Activated T-cell treated with anti-CD3 and anti-CD28 coated beads for 1 hour (primary cell): ENCODE measurements around the gene PDE4D.

Experiments used
- DNase-seq: peaks from one replicate; pipeline ENCODE4 v3.0.0-alpha.2; 2020; ENCODE audit warnings: low read depth

Gene PDE4D

DNA sequence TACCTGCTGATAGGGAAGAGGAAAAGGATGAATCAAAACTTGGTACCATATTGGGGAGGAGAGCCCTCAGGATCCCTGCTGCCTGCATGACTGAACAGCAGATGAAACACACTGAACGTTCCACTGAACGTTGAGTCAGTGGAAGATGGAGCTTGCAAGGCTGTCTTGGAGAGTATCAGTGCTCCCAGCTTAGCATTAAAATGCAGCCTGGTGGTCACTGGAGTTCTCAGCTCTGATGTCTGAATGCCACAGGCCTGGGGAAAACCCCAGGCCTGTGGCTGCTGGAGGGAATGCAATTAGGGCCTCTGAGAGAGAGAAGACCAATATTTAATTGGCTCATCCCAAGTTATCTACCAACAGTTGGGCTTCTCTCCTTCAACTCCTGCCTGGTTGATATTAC is 54.5 kb downstream of the PDE4D start:
- no peak for DNase-seq

DNA sequence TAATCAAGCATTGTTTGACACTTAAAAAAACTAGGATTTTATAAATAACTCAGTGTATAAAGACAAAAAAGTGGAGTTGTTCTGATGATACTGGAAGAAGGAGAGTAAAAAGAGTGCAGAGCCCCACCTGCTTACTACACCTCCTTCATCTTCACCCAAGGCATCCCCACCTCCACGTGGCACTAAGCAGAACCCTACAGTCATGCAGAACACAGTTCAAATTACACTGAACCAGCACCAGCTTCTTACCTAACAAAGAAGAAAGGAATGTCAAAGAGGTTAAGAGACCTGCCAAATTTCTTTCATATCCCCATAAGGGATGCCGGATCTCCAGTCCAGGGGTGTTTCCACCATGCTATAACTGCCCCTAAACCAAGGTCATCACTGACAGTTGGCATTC is 55.5 kb downstream of the PDE4D start:
- DNase-seq: no peak

DNA sequence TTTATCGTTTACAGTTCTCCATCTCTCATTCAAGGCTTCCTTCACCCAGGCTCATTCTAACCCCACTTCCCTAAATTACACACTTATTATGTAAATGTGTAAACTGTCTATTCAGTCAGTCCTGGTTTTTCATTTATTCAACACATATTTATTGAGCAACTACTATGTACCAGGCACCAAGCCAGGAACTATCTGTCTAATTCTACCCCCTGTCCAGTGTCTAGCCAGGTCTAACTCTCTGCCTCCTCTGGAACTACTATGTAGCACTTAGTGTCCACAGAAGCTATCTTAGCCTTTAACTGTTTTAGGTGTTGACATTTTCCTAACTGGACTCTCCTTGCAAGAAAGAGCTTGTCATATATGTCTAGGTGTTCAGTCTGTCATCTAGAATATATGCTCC is 56.5 kb downstream of the PDE4D start:
- no peak for DNase-seq

DNA sequence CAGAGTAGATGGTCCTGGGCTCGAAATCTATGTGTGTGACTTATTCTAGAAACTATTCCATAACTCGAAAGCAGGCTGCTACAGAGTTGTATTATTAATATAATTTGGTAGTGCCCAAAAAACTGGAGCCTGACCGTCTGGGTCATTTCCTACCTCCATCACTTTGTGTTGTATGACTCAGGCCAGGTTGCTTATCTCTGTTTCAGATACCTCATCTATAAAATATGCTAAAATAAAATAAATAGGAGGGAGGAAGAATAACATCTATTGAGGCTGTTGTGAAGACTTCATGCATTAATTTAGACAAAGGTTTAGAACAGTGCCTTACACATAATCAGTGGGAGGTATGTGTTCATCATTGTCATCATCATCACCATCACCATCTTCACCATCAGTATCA is 57.7 kb downstream of the PDE4D start:
- DNase-seq: no peak

DNA sequence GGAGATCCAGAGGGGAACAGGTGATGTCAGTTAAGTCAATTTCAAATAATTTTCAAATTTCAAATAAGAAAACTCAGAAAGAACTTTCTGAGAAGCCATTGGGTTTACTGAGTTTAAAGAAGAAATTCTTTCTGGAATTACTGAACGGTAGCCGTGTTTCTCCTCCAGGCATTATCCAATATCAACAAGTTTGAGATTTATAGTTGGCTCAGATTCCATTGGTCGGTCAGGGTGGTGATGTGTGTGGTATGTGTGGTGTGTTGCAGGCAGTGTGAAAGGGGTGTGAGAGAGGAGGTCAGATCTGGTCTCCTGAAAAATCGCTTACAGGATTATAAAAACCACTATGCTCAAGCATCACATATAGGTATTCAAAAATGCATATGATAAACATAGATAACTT is 60.1 kb downstream of the PDE4D start:
- no peak for DNase-seq

DNA sequence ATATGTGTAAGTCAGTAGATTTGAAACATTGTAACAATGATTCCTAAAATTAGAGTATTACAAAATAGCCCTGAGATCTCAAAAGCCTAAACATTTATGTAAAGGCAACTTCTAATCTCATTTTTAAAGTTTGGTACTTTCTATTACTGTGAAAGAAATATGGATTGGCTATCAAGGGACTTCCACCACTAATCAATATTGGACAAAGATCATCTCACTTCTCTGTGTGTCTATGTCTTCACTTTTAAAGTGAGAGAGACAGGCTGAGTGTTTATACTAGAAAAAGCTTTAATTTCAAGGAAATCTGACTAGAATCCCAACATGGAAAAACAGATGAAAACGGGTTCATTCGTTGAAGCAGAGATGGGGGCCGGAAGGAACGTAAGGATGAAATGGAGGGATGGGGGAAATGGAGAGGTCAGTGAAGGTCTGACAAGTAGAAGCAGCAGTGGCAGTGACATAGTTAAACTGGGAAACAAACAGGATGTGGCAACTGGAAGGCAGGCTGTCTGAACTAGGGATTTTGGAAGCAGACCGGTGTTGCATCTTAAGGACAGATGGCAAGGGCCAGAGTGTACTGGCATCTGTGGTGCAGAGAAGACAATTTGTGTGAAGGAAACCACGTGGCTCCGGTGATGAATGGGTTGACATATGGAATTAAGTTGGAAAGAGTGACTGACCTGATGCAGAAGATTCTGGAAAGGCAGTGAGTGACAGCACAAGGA is 60.8 kb downstream of the PDE4D start:
- no peak for DNase-seq

DNA sequence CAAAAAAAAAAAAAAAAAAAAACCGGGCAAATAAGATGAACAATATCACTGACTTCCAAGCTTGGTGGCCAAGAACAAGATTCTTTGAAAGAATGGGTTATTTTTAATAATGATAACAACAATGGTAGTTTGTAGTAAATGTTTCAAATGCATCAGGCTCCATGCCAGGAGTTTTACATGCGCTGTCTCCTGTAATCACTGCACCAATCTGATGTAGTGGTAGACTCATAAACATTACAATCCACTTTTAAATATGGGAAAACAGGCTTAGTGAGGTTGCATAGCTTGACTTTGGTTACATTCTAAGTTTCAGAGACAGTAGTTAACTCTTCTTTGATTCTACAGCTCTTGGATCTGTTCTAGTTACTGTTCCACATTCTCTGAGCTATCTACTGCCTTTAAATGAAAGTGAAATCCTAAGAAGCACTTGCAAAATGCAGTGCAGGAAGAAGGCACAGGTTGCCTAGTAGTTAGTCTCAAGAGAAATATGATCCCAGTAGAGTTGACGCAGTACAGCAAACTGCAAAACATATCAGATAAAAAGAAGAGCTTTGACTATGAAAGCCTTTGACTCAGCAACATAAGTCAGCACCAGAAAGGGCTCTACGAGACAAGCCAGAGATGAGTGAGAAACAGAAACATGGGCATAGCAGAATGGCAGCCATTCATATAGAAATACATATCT is 62.1 kb downstream of the PDE4D start:
- no peak for DNase-seq

DNA sequence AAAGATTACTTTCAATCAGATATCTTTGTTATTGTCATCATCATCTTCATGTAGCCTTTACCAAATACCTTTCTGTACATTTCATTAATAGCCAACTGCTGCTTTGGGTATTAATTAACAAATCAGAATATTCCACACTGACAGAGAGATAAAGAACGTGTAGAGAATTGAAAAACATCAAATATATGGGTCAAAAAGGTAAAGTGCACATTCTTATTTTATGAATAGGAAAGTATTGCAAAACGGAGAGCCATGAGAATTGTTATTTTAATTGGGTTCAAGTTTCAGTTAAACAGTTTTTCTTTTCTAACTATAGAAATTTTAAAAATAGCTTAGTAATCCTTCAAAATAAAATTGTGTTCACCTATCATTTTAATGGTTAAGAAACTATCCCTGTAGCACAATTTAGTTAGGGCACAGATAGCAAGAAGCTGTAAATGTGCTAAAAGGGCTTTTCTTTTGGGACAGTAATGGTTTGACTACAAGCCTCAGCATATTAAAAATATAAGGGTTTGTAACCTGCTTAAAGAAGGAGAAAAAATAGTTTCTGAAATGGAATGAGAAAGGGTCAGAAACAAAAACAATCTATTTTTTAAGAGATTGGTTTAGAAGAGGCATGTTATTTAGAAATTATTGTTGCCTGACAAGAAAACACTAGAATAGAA is 62.9 kb downstream of the PDE4D start:
- DNase-seq: no peak

DNA sequence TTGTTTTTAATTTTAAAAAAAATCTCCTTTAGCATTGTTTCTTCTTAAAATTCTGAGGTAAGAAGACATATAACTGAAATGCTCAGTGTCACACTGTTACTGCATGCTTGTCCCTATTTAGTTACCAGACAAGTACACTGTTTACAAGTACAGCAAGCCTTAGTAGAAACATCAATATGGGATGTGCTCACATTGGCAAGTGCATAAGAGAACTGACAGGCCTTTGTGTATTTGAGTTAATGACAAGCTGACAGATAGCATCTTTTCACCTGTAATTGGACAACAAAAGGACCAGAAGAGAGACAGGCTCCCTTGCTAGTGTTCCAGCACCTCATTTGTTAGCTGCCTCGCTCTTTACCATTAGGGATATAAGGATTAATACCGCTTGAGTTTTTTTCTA is 63.6 kb downstream of the PDE4D start:
- DNase-seq: no peak

DNA sequence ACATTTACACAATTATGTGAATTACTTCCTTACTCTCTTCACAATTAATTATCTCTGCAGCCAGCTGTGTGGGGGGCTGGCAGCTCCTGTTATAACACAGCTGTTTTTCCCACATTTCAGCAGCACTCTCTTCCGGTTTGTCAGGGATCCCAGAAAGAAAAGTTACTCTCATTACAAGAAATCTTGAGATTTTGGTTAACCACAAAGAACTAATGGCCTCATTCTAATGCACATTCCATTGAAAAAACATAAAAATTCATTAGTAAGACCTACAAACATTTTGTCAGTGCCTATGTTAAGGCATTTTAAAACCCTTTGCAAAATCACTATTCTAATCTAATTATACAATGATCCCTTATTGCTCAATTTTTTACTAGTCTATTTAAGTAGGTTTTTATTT is 64.1 kb downstream of the PDE4D start:
- no peak for DNase-seq

DNA sequence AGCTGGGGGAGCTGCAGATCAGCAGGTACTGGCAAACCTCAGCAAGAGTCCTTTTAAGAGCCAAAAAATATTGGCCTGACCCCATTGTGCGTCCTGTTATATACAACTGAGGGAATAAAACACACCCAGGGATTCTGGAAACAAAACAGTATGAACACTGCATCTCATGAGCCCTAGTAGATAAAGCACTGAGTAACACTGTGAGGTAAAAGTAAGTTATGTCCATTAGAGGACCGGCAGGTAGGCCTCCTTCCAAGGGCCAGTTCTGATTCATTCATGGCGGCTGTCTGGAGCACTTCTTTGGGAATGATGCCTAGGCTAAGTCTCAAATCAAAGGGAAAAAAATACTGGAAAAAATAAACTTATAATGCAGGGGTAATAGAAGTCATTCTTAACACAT is 64.9 kb downstream of the PDE4D start:
- DNase-seq: no peak

DNA sequence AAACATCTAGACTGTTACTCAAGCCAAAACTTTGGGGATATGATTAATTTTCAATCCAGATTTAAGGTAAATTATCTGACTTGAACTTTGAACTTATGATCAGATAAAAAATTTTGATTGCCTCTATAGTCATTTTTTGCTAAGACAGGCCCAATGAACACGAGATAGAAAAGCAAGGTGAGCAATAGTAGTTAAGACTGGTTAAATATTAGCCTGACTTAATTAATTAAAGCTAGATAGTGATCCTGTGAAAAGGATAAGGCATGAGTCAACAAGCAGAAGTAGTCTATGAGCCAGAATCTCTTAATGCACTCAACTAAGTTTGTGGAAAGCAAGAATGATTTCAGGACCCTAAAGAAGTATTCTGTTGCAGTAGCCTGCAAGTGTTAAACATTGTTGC is 66.5 kb downstream of the PDE4D start:
- DNase-seq: no peak

DNA sequence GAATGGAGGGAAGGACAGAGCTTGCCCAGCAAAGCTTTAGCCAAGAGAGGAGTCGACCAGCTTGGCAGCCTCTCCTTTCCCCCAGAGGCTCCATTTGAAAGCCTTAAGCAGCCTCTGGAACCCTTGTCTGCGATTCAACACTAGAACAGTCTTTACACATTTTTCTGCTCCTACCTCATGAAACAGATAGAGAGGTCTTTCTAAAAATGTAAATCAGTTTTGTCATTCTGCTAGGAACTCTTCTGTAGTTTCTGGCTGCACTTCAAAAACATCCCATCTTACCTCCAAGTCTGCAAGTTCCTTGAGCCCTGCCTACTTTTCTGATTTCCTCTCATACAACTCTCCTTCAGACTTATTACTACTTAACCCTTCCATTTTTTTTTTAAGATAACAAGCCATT is 70.1 kb downstream of the PDE4D start:
- no peak for DNase-seq

DNA sequence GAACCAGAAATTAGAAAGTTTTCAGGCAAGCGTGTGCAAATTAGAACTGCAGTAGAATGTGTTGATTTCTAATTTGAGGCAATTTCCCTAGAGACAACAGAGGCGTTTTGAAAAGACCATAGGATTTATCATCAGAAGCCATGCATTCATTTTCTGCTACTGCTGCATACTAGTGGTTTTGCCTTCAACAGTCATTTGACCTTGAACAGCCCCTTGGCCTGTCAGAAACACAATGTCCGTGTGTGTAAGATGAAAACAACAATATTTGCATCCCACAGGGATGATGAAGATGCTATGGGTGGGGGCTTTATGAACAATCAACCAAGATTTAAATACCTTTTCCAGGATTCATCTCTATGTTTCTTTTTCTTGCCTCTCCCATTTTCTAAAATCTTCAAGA is 73.7 kb downstream of the PDE4D start:
- no peak for DNase-seq

DNA sequence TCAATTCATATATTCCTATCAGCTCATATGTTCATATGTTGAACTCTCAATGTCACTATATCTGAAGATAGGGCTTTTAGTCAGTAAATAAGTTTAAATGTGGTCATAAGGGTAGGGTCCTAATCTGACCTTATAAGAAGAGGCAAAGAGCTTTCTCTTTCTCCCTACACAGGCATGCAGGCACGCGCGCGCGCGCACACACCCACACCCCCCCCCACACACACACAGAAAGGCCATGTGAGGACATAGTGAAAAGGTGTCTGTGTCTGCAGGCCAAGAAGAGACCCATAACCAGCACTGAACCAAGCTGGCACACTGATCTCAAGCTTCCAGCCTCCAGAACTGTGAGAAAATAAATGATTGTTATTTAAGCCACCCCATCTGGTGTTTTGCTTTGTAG is 76.0 kb downstream of the PDE4D start:
- DNase-seq: no peak

DNA sequence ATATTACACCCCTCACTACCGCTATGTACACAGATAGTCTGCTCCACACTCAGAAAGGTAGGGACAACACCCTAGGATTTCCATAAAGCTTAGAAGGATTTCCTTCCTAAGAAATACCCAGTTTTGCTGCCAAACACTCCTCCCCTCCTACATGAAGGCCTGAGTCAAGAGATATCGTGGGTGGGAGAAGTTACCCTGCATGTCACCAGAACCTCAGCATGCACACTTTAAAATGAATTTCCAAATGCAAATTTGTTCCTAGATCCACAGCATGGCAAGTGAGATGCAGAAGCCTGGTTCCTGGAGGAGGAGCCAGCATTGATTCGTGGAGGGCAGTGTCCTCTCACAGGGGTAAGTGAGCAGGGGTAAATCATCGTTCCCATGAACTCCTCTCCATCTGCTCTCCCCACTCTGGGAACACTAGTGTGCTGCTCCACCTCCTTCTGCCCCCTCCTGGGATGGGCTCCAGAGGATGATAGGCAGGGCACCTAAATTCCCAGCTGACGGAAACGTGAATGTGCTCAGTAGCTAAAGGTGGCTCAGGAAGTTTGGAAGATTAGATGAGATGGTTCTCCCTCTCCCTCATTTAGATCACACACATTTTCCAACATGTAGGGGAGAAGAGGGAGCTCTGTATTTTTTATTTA is 76.7 kb downstream of the PDE4D start:
- DNase-seq: no peak

DNA sequence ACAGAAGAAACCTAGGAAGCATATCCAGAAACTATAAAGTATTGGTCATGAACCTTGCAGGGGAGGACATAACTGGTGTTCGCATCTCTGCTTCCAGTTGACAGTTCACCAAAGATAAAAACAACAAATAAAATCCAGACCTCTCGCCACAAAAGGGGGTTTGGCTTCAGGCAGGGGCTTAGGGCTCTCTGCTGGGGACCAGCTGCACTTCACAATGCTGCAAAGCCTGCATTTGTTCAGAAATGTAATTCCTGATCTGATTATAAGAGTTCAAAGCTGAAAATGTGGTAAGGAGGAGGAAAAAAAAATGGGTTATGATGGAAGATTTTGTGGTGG is 79.0 kb downstream of the PDE4D start:
- no peak for DNase-seq

DNA sequence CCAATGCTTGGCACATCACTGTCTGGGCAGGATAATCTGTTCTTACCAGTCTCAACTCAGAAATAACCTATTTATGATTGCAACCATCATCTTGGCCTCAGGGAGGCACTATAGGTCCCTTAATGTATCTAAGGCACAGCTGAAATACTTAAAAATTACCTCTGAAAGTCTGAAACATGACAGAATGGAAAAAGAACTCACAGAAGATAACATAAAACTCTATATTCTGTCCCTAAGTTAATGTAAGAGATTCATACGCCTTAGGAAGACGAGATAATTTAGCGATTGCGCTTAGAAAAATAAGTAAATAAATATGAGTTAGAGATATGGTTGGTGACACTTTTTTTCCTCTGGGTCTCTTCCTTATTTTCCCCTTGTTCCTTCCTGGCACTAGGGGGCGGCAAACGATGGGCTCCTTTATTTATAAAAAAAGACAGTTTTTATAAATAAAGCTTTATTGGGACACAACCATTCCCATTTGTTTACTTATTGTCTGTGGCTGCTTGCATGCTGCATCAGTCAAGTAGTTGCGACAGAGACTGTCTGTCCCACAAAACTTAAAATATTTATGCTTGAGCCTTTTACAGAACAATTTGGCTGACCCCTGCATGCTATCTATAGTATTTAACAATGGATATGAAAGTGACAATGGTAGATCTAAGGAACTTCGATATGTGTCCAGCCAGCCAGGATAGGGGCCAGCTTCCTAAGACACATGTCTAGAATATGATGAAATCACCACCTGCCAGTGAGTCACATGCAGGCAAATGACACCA is 79.6 kb downstream of the PDE4D start:
- DNase-seq: no peak

DNA sequence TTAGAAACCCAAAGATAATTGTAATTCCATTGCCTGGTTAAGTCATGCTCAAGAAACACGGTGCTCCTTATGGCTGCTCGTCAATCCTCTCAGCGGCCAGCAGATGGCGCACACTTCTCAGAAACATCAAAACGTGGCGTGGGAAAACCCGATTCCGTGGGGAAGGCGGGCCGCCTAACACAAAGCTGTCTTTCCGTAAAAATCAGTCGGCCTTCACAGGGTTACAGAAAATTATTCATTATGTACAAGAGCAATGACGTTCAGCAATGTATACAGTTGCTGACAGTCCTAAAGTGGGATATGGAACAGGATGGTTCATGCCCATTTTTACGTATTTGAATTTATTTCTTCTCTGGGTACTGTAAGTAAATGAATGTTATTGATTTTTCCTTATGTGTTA is 83.5 kb downstream of the PDE4D start:
- DNase-seq: peak; percentile 42

DNA sequence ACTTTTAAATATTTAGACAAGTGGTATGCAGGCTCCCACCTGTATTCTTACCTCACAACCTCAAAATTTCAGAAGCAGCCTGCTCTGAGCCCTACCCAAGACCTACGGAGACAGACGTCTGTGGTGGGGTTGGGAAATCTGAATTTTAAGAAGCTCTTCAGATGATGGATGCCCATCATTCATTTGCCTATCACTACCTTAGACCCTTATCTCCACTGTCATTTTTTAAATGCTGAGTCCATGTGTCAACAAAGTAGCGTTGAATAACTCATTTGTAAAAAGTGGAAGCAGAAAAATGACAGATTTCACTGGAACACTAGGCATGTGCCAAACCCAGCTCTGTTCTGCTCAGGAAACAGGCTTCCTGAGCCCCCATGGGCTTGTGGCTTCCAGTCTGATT is 85.7 kb downstream of the PDE4D start:
- no peak for DNase-seq

DNA sequence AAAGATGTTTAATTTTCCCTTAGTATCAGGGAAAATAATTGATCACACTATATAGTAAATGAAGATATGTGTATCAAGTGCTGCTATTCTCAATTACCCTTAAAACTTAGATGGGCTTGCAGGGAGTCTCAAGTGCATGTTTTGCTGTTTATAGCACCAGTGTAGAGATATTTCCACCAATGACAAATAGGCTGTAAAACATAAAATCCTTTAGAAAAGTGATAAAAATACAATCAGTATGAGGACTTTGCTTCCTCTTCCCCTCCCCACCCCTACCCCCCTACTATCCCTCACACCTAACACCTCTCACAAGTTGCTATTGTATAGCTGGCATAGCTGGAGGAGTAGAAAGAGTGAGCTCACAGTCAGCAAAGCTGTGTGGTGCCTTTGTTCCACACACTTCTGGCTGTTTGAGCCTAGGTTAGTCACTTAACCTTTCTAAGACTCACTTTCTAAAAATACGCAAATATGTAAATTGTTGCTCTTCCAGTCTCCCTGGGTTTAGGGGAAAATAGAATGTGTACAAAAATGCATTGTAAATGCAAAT is 93.1 kb downstream of the PDE4D start:
- no peak for DNase-seq
